A549 (cell line): ENCODE results near the gene OGDH. TPM values are rescaled to one million over a fixed set of nuclear protein-coding genes. Genes with fewer than 3 reads are reported as not detected.
A peak's percentile ranks its signal among the peaks of the same experiment; 100 is the strongest.

Source experiments
- ATAC-seq, 2 experiments: fragments of 200-7000 bp in 1 of 2; fragments of >200 bp in 1 of 2; cut with Nextera tagmentation in 1 of 2; cut with Tn5 transposase in 1 of 2; 3 replicates each; pipeline versions ENCODE4 v1.8.0 to v1.9.1; 2018 to 2020; ENCODE audit warnings: mild to moderate bottlenecking in 1 of 2, moderate library complexity in 1 of 2
- CTCF ChIA-PET: fragments of 300-600 bp; sonication (Branson Sonifier 250); formaldehyde crosslinking; extraction: SDS; loops from one replicate; lab custom pipeline; 2021; ENCODE audit warnings: antibody characterized with exemption, inconsistent platforms; lab: Yijun Ruan, JAX
- POLR2A ChIA-PET: fragments of 350-600 bp; formaldehyde crosslinking; extraction: SDS; loops from one replicate; lab custom pipeline; 2021; ENCODE audit warnings: antibody characterized with exemption, inconsistent platforms; lab: Yijun Ruan, JAX
- DNase-seq, 2 experiments: peaks; one replicate each; pipeline versions ENCODE4 v3.0.0 to v3.0.0-alpha.2; 2011 to 2016; ENCODE audit warnings: low read depth in 1 of 2, low spot score in 1 of 2
- FAIRE-seq: peaks from 2 replicates; lab custom pipeline; 2011; peaks lifted over from hg19 to GRCh38; lab: Jason Lieb, UNC
- H3K27ac ChIP-seq, 2 experiments: fragments of >200 bp; sonication (Bioruptor Twin); formaldehyde crosslinking; 3 replicates each; pipeline ENCODE4 v1.5.1; 2016 to 2017
- H3K4me1 ChIP-seq: fragments of >200 bp; sonication (Bioruptor Twin); formaldehyde crosslinking; 3 replicates; pipeline ENCODE4 v1.6.1; 2016
- H3K4me2 ChIP-seq: fragments of >200 bp; sonication (Bioruptor Twin); formaldehyde crosslinking; 3 replicates; pipeline ENCODE4 v1.6.1; 2016
- H3K4me3 ChIP-seq: fragments of >200 bp; sonication (Bioruptor Twin); formaldehyde crosslinking; 3 replicates; pipeline ENCODE4 v1.5.1; 2016
- H3K9me3 ChIP-seq: fragments of >200 bp; sonication (Bioruptor Twin); formaldehyde crosslinking; 3 replicates; pipeline ENCODE4 v1.6.1; 2016
- CBX2 ChIP-seq: fragments of 200-600 bp; sonication (generic); IDR thresholded peaks from 2 replicates; pipeline ENCODE4 v1.6.1; 2016; ENCODE audit warnings: low read depth, mild to moderate bottlenecking, borderline replicate concordance
- CBX8 ChIP-seq: fragments of 200-600 bp; sonication (generic); IDR thresholded peaks from 2 replicates; pipeline ENCODE4 v1.6.1; 2016
- CHD2 ChIP-seq: fragments of 150-350 bp; IDR thresholded peaks from 2 replicates; pipeline ENCODE4 v1.6.1; 2014; ENCODE audit warnings: low read length; ENCODE audit not compliant: partially characterized antibody
- EHF ChIP-seq: fragments of 250-450 bp; sonication (Bioruptor Pico); IDR thresholded peaks from 2 replicates; pipeline ENCODE4 v1.5.0; 2020; ENCODE audit warnings: mild to moderate bottlenecking
- EHMT2 ChIP-seq: fragments of 200-600 bp; sonication (generic); IDR thresholded peaks from 2 replicates; pipeline ENCODE4 v1.6.1; 2016; ENCODE audit warnings: antibody characterized with exemption, low read depth, mild to moderate bottlenecking, moderate library complexity
- GATA3 ChIP-seq: IDR thresholded peaks from 2 replicates; pipeline ENCODE4 v1.6.1; 2012; ENCODE audit warnings: borderline replicate concordance
- HDAC2 ChIP-seq: fragments of 200-600 bp; sonication (generic); IDR thresholded peaks from 2 replicates; pipeline ENCODE4 v1.6.1; 2016
- HEYL ChIP-seq: fragments of 250-450 bp; sonication (Bioruptor Pico); IDR thresholded peaks from 2 replicates; pipeline ENCODE4 v1.8.0; 2021; ENCODE audit warnings: mild to moderate bottlenecking, moderate library complexity
- JUNB ChIP-seq: fragments of >200 bp; sonication (Bioruptor Twin); formaldehyde crosslinking; IDR thresholded peaks from 2 replicates; pipeline ENCODE4 v1.6.1; 2016
- KDM1A ChIP-seq: fragments of 200-600 bp; sonication (generic); IDR thresholded peaks from 2 replicates; pipeline ENCODE4 v1.6.1; 2016; ENCODE audit warnings: low read depth, mild to moderate bottlenecking
- KDM5A ChIP-seq: fragments of 200-600 bp; sonication (generic); IDR thresholded peaks from 2 replicates; pipeline ENCODE4 v1.6.1; 2016; ENCODE audit warnings: antibody characterized with exemption, mild to moderate bottlenecking
- MAZ ChIP-seq: fragments of 150-350 bp; IDR thresholded peaks from 2 replicates; pipeline ENCODE4 v1.6.1; 2014; ENCODE audit warnings: antibody characterized with exemption, low read depth, low read length, borderline replicate concordance
- NPAS2 ChIP-seq: fragments of 250-450 bp; sonication (Bioruptor Pico); IDR thresholded peaks from 2 replicates; pipeline ENCODE4 v1.8.0; 2022; ENCODE audit warnings: mild to moderate bottlenecking, moderate library complexity, borderline replicate concordance
- NR3C1 ChIP-seq: fragments of >200 bp; sonication (Bioruptor Twin); formaldehyde crosslinking; IDR thresholded peaks from 3 replicates; pipeline ENCODE4 v1.6.1; 2017
- PHF8 ChIP-seq: fragments of 200-600 bp; sonication (generic); IDR thresholded peaks from 2 replicates; pipeline ENCODE4 v1.6.1; 2016; ENCODE audit warnings: low read depth, mild to moderate bottlenecking, antibody characterized with exemption, moderate library complexity, borderline replicate concordance
- POLR2A ChIP-seq: IDR thresholded peaks from 2 replicates; pipeline ENCODE4 v1.6.1; 2012; ENCODE audit warnings: mild to moderate bottlenecking, low read length
- RAD21 ChIP-seq, 2 experiments: fragments of >200 bp in 1 of 2; sonication (Bioruptor Twin) in 1 of 2; formaldehyde crosslinking in 1 of 2; IDR thresholded peaks in 1 of 2; conservative IDR thresholded peaks in 1 of 2; 2 replicates in 1 of 2; 3 replicates in 1 of 2; pipeline ENCODE4 v1.6.1; 2012 to 2018; ENCODE audit warnings: inconsistent platforms in 1 of 2
- SMC3 ChIP-seq: fragments of >200 bp; sonication (Bioruptor Twin); formaldehyde crosslinking; IDR thresholded peaks from 3 replicates; pipeline ENCODE4 v1.6.1; 2018; ENCODE audit warnings: inconsistent platforms
- SREBF2 ChIP-seq: fragments of 450-650 bp; IDR thresholded peaks from 2 replicates; pipeline ENCODE4 v1.6.1; 2014; ENCODE audit warnings: mild to moderate bottlenecking, moderate library complexity
- TP53 ChIP-seq: fragments of 250-450 bp; sonication (Bioruptor Pico); IDR thresholded peaks from 2 replicates; pipeline ENCODE4 v1.5.0; 2021; ENCODE audit warnings: mild to moderate bottlenecking, moderate library complexity
- ZNF302 ChIP-seq: fragments of 250-450 bp; sonication (Bioruptor Pico); IDR thresholded peaks from 2 replicates; pipeline ENCODE4 v1.9.0; 2021; ENCODE audit warnings: inconsistent platforms, mild to moderate bottlenecking, moderate library complexity
- WGBS: methylation state at CpG from one replicate; pipeline ENCODE4 v1.1.6; 2017; ENCODE audit errors: missing lambda C conversion rate; 5-methylcytosine and 5-hydroxymethylcytosine counted together
- polyA plus RNA-seq, 4 experiments: library from polyadenylated mRNA; depleted of rRNA in 3 of 4; stranded (reverse); fragments of >200 nt; fragmentation: RNase III in 1 of 4; extraction: RNeasy Plus Mini Kit Qiagen cat#74134 plus additional on column Dnase treatment in 1 of 4; gene quantifications; 2 replicates in 3 of 4; 3 replicates in 1 of 4; pipeline ENCODE4 v1.2.3, GENCODE V29; 2011 to 2017
- TF ChIP-seq, protein P1 (sequence below): IDR thresholded peaks from 2 replicates; pipeline ENCODE4 v1.6.1; 2012
- TF ChIP-seq, protein P2 (sequence below): fragments of >200 bp; sonication (Bioruptor Twin); formaldehyde crosslinking; IDR thresholded peaks from 3 replicates; pipeline ENCODE4 v1.5.1; 2016
- TF ChIP-seq, protein P3 (sequence below): fragments of 150-350 bp; IDR thresholded peaks from 2 replicates; pipeline ENCODE4 v1.6.1; 2014; ENCODE audit warnings: low read depth, mild to moderate bottlenecking, low read length

OGDH gene
- polyA plus RNA-seq, 2 of the 4 experiments (the other 2 are of a cell fraction) = 32.5 to 38.8 TPM

DNA sequence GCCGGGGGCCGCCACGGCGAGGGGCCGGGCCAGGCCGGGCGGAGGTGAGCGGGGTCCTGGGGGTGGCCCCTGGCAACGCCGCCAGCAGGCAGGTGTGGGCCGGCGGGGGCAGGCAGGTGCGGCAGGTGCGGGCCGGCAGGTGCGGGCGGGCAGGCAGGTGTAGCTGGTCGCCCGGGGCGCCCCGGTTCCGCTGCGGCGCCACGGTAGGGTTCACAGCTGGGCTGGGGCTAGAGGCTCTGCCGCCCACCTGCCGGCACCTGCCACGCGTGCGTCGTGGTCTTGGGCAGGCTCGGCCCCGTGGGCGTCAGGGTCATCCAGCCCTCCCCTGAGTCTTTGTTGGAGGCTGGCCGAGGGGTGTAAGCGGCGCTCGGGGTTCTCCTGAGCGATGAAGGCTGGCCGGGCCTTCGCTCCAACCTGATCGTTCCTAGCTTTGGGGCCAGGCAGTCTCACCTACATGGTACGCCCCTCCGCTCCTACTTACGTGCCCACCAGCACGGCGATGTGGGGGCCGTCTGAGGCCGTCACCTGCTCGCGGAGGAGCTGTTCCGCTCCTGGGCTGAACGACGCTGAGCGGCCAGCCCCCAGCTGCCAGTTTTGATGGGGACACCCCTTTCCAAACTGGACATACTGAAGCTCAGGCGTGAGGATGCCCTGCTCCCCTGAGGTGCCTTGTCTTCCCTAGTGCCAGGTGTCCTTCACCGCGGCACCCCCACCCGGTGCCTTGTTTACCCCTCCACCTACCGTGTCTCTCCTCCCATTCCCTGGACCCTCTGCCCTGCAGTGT, 142.7 kb downstream of the OGDH start:
- TF ChIP-seq ZNF302 (CRISPR knock-in tag) = no peak
- TF ChIP-seq GATA3 = no peak
- TF ChIP-seq SMC3 = no peak
- no peak for TF ChIP-seq NPAS2 (CRISPR knock-in tag)
- TF ChIP-seq RAD21 (conservative IDR thresholded peaks at IDR 0.05 in 1 of 2, IDR thresholded peaks at IDR 0.05 in 1 of 2) = no peak
- no peak for TF ChIP-seq MAZ
- TF ChIP-seq HEYL (CRISPR knock-in tag) = no peak
- no peak for TF ChIP-seq EHMT2
- TF ChIP-seq NR3C1 = no peak
- TF ChIP-seq, protein P1, sequence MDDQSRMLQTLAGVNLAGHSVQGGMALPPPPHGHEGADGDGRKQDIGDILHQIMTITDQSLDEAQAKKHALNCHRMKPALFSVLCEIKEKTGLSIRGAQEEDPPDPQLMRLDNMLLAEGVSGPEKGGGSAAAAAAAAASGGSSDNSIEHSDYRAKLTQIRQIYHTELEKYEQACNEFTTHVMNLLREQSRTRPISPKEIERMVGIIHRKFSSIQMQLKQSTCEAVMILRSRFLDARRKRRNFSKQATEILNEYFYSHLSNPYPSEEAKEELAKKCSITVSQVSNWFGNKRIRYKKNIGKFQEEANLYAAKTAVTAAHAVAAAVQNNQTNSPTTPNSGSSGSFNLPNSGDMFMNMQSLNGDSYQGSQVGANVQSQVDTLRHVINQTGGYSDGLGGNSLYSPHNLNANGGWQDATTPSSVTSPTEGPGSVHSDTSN = no peak
- no peak for TF ChIP-seq KDM1A
- Histone ChIP-seq H3K4me2 (peak overlapping the region; percentile 84), H3K9me3 (no peaks in the 10 kb centered on the region), H3K27ac (peak overlapping the region; percentile 95 to 98), H3K4me1 (peaks cover 26% of the 10 kb centered on the region), H3K4me3 (peak overlapping the region; percentile 98)
- ATAC-seq = peak in 1 of 2 experiments; percentile 25; a peak in 3 of 6 replicates
- FAIRE-seq = no peak
- no peak for DNase-seq
- CTCF ChIA-PET = interaction anchor here (2.0 to 3.5 kb wide), 3 partner anchors 14 to 161 kb away, joined by 5 to 11 read pairs (median 5); partner anchors contain the start of gene OGDH
- WGBS = 8% methylated on average over 23 of the region's 60 CpGs
- POLR2A ChIA-PET = interaction anchor here (0.8 to 1.9 kb wide), 4 partner anchors 98 to 143 kb away, joined by 3 to 6 read pairs (median 4); partner anchors contain the start of gene OGDH

DNA sequence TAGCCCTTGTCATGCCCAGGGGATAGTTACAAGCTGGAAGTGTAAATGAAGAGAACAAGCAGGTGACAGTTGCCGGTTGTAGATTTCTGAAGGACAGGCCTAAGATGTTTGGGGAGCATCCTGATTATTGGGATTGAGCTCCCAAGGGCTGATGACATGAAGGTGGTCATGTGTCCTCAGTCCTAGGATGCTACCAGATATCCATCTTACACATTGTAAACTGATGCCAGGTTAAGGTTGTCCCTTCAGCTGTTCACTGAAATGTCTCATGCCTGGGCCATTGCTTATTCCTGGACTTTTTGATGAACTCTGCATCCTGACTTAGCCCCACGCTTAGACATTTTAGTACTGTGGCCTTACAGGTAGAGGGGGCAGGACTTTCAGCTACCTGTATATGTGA, 143.6 kb downstream of the OGDH start:
- H3K4me1 ChIP-seq = peaks cover 32% of the 10 kb centered on the region
- no peak for FAIRE-seq
- no peak overlapping the region; a peak in 1 of 6 replicates for H3K27ac ChIP-seq
- no peak for DNase-seq
- TF ChIP-seq JUNB = no peak
- TF ChIP-seq, protein P1 = no peak
- TF ChIP-seq ZNF302 (CRISPR knock-in tag) = no peak
- TF ChIP-seq, protein P2, sequence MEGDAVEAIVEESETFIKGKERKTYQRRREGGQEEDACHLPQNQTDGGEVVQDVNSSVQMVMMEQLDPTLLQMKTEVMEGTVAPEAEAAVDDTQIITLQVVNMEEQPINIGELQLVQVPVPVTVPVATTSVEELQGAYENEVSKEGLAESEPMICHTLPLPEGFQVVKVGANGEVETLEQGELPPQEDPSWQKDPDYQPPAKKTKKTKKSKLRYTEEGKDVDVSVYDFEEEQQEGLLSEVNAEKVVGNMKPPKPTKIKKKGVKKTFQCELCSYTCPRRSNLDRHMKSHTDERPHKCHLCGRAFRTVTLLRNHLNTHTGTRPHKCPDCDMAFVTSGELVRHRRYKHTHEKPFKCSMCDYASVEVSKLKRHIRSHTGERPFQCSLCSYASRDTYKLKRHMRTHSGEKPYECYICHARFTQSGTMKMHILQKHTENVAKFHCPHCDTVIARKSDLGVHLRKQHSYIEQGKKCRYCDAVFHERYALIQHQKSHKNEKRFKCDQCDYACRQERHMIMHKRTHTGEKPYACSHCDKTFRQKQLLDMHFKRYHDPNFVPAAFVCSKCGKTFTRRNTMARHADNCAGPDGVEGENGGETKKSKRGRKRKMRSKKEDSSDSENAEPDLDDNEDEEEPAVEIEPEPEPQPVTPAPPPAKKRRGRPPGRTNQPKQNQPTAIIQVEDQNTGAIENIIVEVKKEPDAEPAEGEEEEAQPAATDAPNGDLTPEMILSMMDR = no peak
- TF ChIP-seq, all 56 proteins: peak for 0
- no peaks in the 10 kb centered on the region for H3K9me3 ChIP-seq
- ChIA-PET POLR2A (interaction anchor here (1.1 to 1.9 kb wide), 3 partner anchors 97 to 144 kb away, joined by 3 to 6 read pairs (median 6); partner anchors contain the start of gene OGDH), CTCF (interaction anchor here (1.4 to 3.5 kb wide), 4 partner anchors 14 to 162 kb away, joined by 3 to 11 read pairs (median 5); partner anchors contain the start of genes H2AZ2 and OGDH)
- WGBS = 90% methylated on average over 2 of the region's 2 CpGs
- peak overlapping the region; percentile 98; the same call in 1 of the 3 replicates for H3K4me3 ChIP-seq
- no peak for ATAC-seq
- H3K4me2 ChIP-seq = peak overlapping the region; percentile 84

DNA sequence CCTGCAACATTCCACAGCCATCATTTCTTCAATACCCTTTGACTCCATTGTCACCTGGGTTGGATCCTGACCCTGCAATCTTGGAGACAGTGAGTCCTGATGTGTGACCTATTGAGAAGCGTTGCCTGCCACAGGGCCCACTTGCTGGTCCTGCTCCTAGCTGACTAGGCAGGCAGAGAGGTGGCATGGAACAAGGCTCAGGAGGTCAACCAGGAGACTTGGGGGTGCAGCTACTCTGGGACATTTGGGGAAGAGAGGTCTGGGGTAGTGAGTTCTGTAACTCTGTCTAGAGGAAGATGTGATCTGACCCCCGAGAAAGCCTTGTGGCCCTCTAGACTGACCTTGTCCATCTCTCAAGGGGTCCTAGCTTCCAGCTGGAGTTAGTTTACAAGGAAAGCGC, 144.0 kb downstream of the OGDH start:
- POLR2A ChIA-PET = interaction anchor here (1.1 to 1.9 kb wide), 2 partner anchors 98 to 110 kb away, joined by 3 to 6 read pairs; partner anchors contain the start of gene H2AZ2
- DNase-seq (no peak), FAIRE-seq (no peak), ATAC-seq (no peak)
- H3K4me2 ChIP-seq = peak overlapping the region; percentile 84; the same call in 2 of the 3 replicates
- H3K9me3 ChIP-seq = no peaks in the 10 kb centered on the region
- WGBS = 87% methylated on average over 3 of the region's 3 CpGs
- H3K4me3 ChIP-seq = no peak overlapping the region
- no peak overlapping the region for H3K27ac ChIP-seq
- CTCF ChIA-PET = interaction anchor here (1.4 to 3.5 kb wide), 4 partner anchors 15 to 162 kb away, joined by 3 to 11 read pairs (median 5); partner anchors contain the start of genes H2AZ2 and OGDH
- peaks cover 32% of the 10 kb centered on the region for H3K4me1 ChIP-seq
- TF ChIP-seq, protein P1 = no peak
- no peak for TF ChIP-seq TP53 (CRISPR knock-in tag)
- no peak for TF ChIP-seq HDAC2
- no peak for TF ChIP-seq SREBF2
- TF ChIP-seq EHMT2 = no peak
- no peak for TF ChIP-seq NR3C1
- TF ChIP-seq KDM5A = no peak
- TF ChIP-seq CBX8 = no peak
- TF ChIP-seq CBX2 = no peak
- no peak for TF ChIP-seq CHD2
- TF ChIP-seq PHF8 = no peak
- no peak for TF ChIP-seq EHF (CRISPR knock-in tag)
- TF ChIP-seq, protein P3, sequence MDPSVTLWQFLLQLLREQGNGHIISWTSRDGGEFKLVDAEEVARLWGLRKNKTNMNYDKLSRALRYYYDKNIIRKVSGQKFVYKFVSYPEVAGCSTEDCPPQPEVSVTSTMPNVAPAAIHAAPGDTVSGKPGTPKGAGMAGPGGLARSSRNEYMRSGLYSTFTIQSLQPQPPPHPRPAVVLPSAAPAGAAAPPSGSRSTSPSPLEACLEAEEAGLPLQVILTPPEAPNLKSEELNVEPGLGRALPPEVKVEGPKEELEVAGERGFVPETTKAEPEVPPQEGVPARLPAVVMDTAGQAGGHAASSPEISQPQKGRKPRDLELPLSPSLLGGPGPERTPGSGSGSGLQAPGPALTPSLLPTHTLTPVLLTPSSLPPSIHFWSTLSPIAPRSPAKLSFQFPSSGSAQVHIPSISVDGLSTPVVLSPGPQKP = no peak
- no peak for TF ChIP-seq POLR2A
- TF ChIP-seq NPAS2 (CRISPR knock-in tag) = no peak
